Mammary epithelial cell (primary cell): ENCODE measurements around the gene DUSP19.

Experiments used
- CTCF ChIP-seq, 2 donors: IDR thresholded peaks in 1 of 2; conservative IDR thresholded peaks in 1 of 2; 2 replicates each; pipeline ENCODE4 v1.5.1; 2011 to 2012; ENCODE audit warnings: inconsistent platforms in 2 of 2, low read length in 2 of 2, mild to moderate bottlenecking in 2 of 2, control low read depth in 1 of 2, low read depth in 1 of 2; ENCODE audit not compliant: insufficient read depth in 1 of 2; ENCODE audit errors: extremely low read depth in 1 of 2
- EZH2 ChIP-seq: IDR thresholded peaks from 2 replicates; pipeline ENCODE4 v1.6.1; 2012; ENCODE audit warnings: low read length, inconsistent platforms, borderline replicate concordance

GRCh38 chr2:183112577-183112976 lies 34.0 kb downstream of the DUSP19 start:
- TF ChIP-seq CTCF (conservative IDR thresholded peaks at IDR 0.05 in 1 of 2, IDR thresholded peaks at IDR 0.05 in 1 of 2; ENCODE audit: extremely low read depth in 1 of 2, insufficient read depth in 1 of 2, low read depth in 1 of 2, low read length in 2 of 2), result no peak
- no peak for TF ChIP-seq EZH2
